NCI-H1694 (cell line): ENCODE measurements around the gene CACNA2D1.
A peak's percentile ranks its signal among the peaks of the same experiment; 100 is the strongest.

ENCODE experiments used
- DNase-seq: peaks from one replicate; lab custom pipeline; 2025; lab: John Stamatoyannopoulos, UW

Gene CACNA2D1

DNA sequence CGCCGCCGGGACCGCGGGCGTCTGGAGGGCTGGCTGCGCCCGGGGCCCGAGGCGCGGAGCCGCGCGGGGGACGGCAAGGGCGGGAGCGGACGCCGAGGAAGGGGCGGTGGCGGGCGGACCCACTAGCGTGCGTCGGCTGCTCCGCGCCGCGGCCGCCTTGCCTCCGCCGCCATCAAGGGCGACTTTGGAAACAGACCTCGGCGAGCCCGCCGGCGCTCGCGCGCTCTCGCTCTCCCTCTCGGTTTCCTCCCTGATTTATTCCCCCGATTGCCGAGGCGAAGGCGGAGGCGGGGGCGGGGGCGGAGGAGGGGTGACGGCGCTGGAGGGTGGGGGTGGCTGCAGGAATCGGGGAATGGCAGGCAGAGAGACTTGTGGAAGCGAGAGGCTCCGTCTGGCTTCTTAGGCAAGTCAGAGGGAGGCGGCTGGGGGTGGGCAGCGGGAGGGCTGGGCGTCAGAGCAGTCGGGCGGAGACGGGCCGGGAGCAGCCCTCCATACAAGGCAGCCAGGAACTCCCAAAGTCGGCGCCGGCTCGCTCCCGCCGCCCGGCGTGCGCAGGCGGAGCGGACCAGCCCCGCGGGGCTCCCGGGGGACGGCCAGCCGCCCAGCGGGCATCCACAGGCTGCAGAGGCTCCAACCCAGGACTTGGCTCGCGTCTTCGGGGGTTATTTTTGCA lies at the start of gene CACNA2D1:
Gene CACNA2D1, minus strand, starts transcription at position 231 of the 673 bp plus-strand sequence.
- peak; percentile 68 for DNase-seq

DNA sequence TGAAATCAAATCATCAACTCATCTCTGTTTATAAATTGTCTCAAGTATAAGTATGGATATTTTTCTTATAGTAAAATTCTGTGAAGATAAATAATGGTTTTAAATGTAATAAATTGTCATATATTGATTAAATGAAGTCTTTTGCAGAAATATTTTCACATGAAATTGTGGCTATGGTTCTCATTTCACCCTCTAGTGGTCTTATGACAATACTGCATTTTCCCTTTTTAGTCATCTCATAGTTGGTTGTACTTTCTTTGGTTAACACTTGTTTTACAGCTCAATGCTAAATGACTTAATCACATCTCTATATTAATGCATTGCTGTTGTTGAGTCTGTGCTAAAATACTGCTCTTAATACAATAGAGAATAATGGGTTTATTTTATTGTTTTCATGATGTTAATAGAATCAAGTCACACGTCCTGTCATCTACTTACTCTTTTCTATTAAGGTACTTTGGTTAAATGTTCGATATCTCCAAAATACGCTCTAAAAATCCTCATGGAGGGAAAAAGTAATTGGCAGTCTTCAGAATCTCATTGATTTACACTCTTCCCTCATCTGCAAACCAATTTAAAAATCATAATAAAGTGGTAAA lies 38.0 kb upstream of the CACNA2D1 start:
- DNase-seq, result no peak

- DNase-seq, result peak; percentile 13
Measured at GRCh38 chr7:82477733-82478515, 34.3 kb upstream of the CACNA2D1 start.

DNA sequence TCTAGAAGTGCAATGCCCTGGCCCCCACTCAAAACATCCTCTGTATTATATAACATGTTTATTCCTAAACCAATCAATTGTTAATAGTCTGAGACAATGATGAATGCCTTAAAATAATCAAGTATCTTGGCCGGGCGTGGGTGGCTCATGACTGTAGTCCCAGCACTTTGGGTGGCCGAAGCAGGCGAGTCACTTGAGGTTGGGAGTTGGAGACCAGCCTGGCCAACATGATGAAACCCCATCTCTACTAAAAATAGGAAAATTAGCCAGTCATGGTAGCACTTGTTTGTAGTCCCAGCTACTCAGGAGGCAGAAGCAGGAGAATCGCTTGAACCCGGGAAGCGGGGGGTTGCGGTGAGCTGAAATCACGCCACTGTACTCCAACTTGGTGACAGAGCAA lies 29.4 kb upstream of the CACNA2D1 start:
- no peak for DNase-seq

- DNase-seq, result no peak
Measured at GRCh38 chr7:82471351-82472020, 27.9 kb upstream of the CACNA2D1 start.

GRCh38 chr7:82469207-82469606 lies 25.6 kb upstream of the CACNA2D1 start:
- no peak for DNase-seq

- DNase-seq, result no peak
Measured at GRCh38 chr7:82468435-82468834, 24.9 kb upstream of the CACNA2D1 start.

GRCh38 chr7:82467020-82467419 lies 23.4 kb upstream of the CACNA2D1 start:
- DNase-seq, result no peak

DNA sequence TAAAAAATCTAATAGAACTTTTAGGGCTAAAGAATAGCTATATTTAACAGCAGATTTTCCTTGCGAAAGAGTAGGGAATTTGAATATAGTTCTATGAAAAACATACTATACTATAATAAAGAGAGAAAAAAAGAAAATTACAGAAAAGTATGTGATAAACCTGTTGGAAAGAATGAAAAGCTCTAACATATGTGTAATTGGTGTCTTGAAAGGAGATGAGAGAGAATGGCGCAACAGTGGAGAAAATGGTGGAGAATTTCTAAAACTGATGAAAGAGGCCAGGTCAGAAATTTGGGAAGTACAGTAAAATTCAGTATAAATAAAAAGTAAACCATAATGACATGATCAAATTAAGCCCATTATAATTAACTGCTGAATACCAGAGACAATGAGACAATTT lies 20.8 kb upstream of the CACNA2D1 start:
- no peak for DNase-seq

DNA sequence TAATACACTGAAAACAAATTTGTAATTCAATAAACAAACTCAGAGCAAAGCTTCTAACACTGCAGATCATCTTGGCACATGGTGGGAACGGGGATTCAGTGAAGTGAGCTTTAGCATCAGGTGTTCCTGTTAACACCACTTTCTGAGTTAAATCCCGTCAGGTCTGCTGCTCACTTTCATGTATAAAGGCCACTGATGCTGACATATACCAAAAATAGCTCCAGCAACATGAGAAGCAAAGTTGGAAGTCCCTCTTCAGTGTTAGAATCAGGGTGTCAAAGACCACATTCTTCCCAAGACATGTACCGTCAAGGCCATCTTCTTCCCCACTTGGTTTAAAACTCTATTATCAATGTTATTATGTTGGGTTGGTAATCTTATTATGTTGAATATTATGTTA lies 11.7 kb upstream of the CACNA2D1 start:
- no peak for DNase-seq

DNA sequence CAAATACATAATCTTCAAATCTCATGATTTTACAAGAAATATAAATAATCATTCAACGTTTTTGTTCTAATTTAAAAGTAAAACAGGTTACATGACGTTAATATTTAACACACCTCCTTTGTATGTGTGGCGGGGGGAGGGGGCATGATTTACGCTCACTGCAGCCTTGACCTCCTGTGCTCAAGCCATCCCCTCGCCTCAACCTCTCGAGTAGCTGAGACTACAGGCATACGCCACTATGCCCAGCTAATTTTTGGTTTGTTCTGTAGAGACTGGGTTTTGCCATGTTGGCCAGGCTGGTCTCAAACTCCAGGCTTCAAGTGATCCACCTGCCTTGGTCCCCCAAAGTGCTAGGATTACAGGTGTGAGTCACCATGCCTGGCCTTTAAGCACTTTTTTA lies 7.2 kb upstream of the CACNA2D1 start:
- no peak for DNase-seq

- no peak for DNase-seq
Measured at GRCh38 chr7:82449910-82450309, 6.3 kb upstream of the CACNA2D1 start.

DNA sequence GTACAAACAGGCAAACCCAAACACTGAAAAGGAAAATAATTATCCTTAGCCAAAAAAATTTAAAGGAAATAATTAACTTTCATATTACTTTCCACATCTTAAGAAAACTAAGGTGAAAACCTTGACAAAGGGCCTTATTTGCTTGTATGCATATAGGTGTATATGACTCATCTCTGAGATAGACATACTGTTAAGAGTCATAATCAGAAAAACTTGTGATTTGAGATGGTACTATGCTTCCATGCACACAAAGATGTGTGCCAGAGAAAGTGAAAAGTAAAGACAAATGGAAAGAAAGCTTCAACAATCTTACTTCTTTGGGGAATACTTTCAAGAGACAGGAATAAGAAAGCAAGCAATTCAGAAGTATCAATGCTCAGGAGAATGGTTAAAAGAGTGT lies 3.3 kb upstream of the CACNA2D1 start:
- no peak for DNase-seq

DNA sequence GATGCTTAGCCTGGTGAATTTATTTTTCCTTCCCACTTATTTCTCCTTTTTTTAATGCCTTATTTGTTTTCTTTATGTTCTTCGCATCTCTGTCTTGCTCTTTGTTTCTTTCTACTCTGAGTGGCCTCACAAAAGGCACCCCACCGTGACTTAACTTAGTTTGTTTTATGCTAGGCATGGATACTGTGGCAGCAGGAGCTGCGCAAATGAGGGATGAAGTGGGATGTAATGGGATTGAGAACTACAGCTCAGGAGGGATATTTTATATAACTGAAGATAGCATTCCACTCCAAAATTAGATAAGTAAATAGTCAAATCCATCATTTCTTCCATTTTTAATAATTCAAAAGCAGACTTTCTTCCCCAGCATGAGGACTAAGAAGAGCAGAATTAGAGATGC lies 1.7 kb upstream of the CACNA2D1 start:
- no peak for DNase-seq

- peak; percentile 80 for DNase-seq
Measured at GRCh38 chr7:82444220-82444909, 788 bp upstream of the CACNA2D1 start.

DNA sequence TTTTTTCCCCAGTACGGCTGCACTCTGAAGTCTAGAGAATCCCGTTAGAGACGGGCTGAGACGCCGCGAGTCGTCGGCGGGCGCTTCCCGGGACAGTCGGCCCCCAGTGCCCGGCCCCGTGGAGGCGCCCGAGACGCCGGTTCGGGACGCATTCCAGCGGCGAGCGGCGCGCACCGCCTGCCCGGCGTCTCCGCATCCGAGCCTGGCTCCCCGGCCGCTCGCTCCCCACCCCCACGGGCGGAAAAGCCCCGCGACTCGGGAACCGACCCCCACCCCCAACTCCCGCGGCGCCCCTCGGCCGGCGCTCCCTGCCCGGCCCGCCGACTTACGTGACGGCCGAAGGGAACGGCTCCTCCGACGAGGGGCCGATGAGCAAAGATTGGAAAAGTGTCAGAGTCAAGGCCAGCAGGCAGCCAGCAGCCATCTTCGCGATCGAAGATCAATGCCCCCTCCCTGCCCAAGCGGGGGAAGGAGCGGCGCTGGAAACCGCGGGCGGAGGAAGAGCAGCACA lies 486 bp downstream of the CACNA2D1 start:
- DNase-seq, result no peak

DNA sequence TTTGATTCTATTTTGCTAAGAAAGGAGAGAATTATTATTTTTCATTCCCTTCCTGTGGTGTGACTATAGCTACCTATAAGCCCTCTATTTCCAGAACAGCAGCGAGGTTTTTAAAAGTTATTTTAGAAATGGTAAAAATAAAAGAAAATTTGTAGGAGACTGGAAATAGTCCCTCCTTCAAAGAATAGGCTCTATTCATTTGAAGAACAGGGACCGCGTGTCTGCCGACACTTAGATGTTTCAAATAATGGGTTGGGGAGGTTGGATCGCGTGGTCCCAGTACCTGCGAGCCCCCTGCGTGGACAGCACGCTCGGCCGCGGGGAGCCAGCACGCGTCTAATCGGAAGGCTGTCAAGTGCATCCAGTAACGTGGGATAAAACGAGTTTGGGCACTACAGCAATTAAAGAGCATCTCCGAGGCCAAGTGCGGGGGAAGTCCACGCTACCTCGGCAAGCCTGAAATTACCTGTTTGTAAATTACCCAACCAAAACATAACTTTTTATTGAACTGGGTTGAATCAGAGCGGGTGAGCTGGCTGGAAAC lies 1.0 kb downstream of the CACNA2D1 start:
- DNase-seq, result peak; percentile 13

DNA sequence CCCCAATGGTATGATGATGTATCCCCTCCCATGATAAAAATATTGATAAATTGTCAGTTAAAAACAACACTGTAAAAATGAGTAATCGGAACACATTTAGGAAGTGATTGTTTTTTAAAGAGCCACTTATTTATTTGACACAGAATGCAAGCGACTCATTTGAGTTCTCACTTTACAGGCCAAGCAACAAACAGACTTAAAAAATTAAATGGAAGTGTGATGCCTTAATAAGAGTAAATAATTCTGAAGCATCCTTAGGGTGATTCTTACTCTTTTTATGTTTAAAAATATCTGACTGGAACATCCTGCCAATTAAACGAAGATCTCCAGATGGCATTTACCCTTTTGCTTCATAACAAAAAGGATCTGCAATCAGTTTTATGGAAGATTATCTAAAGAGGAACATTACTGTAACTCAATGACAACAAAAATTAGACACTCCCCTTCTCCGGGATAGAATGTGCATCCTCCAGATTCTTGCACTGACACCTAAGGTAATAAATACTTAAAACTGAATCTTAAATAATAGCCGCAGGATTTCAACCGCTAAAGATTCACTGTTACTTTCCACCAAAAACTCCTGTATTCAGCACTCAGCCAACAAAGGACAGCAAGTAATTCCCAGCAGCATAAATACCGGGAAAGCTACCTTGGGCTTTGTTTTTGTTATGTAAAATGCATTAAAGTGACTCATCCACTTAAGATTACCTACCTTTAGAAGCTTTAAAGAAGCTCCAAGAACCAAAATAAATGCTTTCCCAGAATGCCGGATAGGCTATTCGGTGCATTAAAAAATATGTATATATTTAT lies 1.7 kb downstream of the CACNA2D1 start:
- peak; percentile 24 for DNase-seq

- no peak for DNase-seq
Measured at GRCh38 chr7:82438521-82438920, 5.1 kb downstream of the CACNA2D1 start.

DNA sequence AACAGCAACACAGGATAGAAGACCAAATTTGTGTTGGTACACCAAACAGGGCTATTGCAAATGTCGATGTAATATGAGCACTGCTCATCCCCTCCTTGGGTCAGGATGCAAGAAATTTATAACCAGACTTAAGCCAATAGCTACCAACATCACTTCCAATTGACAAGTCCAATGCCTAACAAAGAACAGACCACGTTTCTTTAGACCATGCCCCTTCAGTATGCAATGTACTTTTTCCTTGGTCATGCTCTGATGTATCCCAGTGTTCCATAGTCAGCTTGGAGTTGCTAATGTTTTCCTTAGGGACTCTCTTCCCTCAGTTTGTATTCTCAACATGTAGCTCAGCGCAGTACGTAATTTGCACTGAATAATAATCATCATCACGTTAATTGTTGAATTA lies 7.8 kb downstream of the CACNA2D1 start:
- no peak for DNase-seq
